ENCODE data around the gene PDGFRB. TPM values are rescaled to one million over a fixed set of nuclear protein-coding genes. Genes with fewer than 3 reads are reported as not detected.
A peak's percentile ranks its signal among the peaks of the same experiment; 100 is the strongest.

The PDGFRB gene
- total RNA-seq, 1 donor from 2014 or later, result 223 TPM

DNA sequence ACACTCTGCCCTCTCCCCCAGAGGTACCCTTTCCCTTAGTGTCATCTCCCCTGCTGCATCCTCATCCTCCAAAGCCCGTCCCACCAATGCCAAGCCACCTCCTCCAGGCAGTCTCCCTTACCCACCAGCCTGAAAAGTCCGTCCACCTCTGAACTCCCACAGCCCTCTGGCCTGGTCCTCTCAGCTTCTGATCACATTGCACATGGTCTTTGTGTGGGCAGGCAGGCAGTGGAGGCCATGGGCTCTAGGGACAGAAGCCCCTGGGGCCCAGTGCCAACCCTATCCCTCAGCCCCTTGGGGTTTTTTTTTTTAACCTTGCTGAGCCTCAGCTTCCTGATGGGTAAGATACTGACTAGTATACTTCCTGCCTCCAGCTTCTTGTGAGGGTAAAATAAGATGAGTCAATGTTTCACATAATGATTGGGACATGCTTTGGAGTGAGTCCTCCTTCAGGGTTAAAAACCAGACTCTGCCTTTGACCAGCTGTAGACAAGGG is 88.7 kb downstream of the PDGFRB start:
- no peak for DNase-seq (ENCODE audit: low spot score)

DNA sequence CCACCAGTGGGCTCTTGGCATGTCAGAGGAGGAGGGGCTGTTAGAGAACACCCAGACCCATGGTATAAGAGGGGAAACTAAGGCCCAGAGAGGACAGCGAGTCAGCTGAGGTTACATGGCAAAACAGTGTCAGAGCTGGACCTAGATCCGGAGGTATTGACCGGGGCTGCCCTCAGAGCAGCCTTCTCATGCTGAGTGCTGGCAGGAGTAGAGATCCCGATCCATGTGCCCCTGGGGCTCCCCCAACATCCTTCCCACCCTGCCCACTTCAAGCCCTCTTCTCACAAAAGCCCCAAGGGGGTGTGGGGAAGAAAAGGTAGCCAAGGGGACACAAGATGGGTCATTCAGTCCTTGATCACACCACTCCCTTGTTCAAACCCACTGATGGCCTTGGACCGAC is 89.2 kb downstream of the PDGFRB start:
- no peak for DNase-seq (ENCODE audit: low spot score)

DNA sequence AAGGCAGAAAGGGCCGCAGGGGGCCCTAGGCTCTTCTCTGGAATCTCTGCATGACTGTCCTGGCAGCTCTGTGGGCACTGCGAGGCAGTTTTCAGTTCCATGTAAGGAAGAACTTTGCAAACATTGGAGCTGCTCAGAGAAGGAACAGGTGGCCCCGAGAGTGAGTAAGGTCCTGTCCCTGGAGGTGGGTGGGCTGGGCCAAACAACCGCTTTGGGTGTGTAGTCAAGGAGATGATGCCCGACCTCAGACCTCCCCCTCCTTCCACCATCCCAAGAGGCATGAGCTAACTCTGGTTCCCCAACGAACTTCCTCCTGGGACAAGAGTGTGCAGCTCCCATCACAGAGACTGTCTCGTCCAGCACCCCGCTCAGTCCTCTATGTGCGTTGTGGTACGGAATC is 89.8 kb downstream of the PDGFRB start:
- DNase-seq (ENCODE audit: low spot score), result peak; percentile 22

DNA sequence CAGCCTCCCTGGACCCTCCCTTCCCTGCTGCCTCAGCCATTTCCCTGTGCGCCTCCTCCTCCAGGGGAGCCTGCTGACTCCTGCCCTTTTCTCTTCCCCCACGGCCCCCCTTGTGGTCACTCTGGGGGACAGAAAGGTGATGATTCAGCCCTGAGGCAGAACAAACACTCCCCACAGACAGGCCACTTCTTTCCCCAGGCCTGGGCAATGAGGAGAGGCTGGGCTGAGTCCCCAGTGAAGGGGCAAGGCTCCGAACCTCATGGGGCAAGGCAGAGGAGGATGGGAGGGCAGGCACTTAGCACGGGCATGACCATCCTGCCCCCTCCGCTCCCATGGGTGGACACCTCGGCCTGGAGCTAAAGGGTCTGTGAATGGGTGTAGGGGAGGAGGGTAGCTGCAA is 90.3 kb downstream of the PDGFRB start:
- peak; percentile 46 for DNase-seq (ENCODE audit: low spot score)

DNA sequence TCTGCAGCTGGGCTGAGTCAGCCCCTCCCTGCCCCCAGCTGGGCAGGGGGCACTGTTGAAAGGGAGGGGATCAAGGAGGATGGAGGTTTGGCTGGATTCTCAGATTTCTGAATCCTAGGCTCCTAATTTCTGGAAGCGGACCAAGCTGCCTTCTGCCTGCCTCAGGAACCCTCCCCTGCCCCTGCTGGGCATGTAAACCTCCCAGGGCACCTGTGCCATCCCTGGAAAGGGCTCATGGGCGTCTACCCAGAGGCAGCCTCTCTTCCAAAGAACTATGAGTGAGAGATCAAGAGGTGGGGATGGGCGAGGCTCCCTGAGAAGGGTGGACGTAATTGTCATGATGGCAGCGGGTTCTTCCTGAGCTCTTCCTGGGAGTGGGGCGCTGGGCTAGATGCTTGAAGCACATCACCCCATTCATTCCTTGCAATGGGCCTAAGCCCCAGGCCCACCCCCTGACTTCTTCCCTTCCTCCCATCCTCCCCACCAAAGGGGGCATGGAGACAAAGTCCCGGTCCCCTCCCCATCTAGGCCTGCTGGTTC is 90.9 kb downstream of the PDGFRB start:
- DNase-seq (ENCODE audit: low spot score), result no peak

Other genes with a start within 250 kb of the PDGFRB start
- 5.3 TPM for gene PDE6A, start 211.1 kb downstream of the PDGFRB start, total RNA-seq (ENCODE audit: insufficient read depth, low replicate concordance)
- 32.5 TPM for gene SLC26A2, start 195.1 kb downstream of the PDGFRB start, total RNA-seq (ENCODE audit: insufficient read depth, low replicate concordance)
- gene TIGD6, start 155.2 kb downstream of the PDGFRB start, total RNA-seq (ENCODE audit: insufficient read depth, low replicate concordance), result 4.3 TPM
- gene HMGXB3, start 155.1 kb downstream of the PDGFRB start, total RNA-seq (ENCODE audit: insufficient read depth, low replicate concordance), result 16.4 TPM
- gene CSF1R, start 69.3 kb downstream of the PDGFRB start, total RNA-seq (ENCODE audit: insufficient read depth, low replicate concordance), result 48.9 TPM
- 2.4 TPM for gene CDX1, start 10.9 kb upstream of the PDGFRB start, total RNA-seq (ENCODE audit: insufficient read depth, low replicate concordance)
- 10.8 TPM for gene SLC6A7, start 34.2 kb upstream of the PDGFRB start, total RNA-seq (ENCODE audit: insufficient read depth, low replicate concordance)
- gene CAMK2A, start 133.9 kb upstream of the PDGFRB start, total RNA-seq (ENCODE audit: insufficient read depth, low replicate concordance), result 5.8 TPM
- 15.9 TPM for gene ARSI, start 147.1 kb upstream of the PDGFRB start, total RNA-seq (ENCODE audit: insufficient read depth, low replicate concordance)
- gene TCOF1, start 201.9 kb upstream of the PDGFRB start, total RNA-seq (ENCODE audit: insufficient read depth, low replicate concordance), result 8.4 TPM